CD14-positive monocyte (primary cell): Measurements from ENCODE around the gene WFS1. TPM values are rescaled to one million over a fixed set of nuclear protein-coding genes. Genes with fewer than 3 reads are reported as not detected.

Source experiments
- DNase-seq, 3 donors: peaks; one replicate each; pipeline ENCODE4 v3.0.0-alpha.2; 2011 to 2022
- H2AFZ ChIP-seq: 2 replicates; pipeline ENCODE4 v1.6.0; 2012; ENCODE audit warnings: mild to moderate bottlenecking, low read depth, low read length, inconsistent platforms; ENCODE audit not compliant: insufficient read depth, poor library complexity, severe bottlenecking
- H3K27ac ChIP-seq, 2 donors: 1 replicate in 1 of 2; 2 replicates in 1 of 2; pipeline ENCODE4 v1.5.1; 2012 to 2013; ENCODE audit warnings: low read length in 2 of 2, control low read depth in 1 of 2, inconsistent platforms in 1 of 2, low read depth in 1 of 2, mild to moderate bottlenecking in 1 of 2
- H3K27me3 ChIP-seq, 2 donors: one replicate each; pipeline versions ENCODE4 v1.6.0 to v1.6.1; 2011 to 2013; ENCODE audit warnings: low read length in 2 of 2; ENCODE audit not compliant: control insufficient read depth in 2 of 2, insufficient read depth in 2 of 2
- H3K36me3 ChIP-seq, 2 donors: replicated peaks in 1 of 2; 1 replicate in 1 of 2; 2 replicates in 1 of 2; pipeline versions ENCODE4 v1.5.1 to v1.6.1; 2012 to 2013; ENCODE audit warnings: low read length in 2 of 2, control low read depth in 1 of 2, inconsistent platforms in 1 of 2, mild to moderate bottlenecking in 1 of 2; ENCODE audit not compliant: insufficient read depth in 2 of 2, control insufficient read depth in 1 of 2
- H3K4me1 ChIP-seq, 2 donors: 1 replicate in 1 of 2; 2 replicates in 1 of 2; pipeline versions ENCODE4 v1.5.1 to v1.6.1; 2012 to 2013; ENCODE audit warnings: low read length in 2 of 2, control low read depth in 1 of 2, inconsistent platforms in 1 of 2, mild to moderate bottlenecking in 1 of 2, moderate library complexity in 1 of 2; ENCODE audit not compliant: insufficient read depth in 2 of 2, control insufficient read depth in 1 of 2
- H3K4me2 ChIP-seq: replicated peaks from 2 replicates; pipeline ENCODE3; 2012; ENCODE audit warnings: low read length, moderate library complexity, mild to moderate bottlenecking; ENCODE audit not compliant: poor library complexity, severe bottlenecking; ENCODE audit errors: extremely low read depth
- H3K4me3 ChIP-seq, 3 experiments: fragments of 200-600 bp in 1 of 3; sonication (generic) in 1 of 3; replicated peaks in 1 of 3; 1 replicate in 2 of 3; 2 replicates in 1 of 3; pipeline ENCODE4 v1.5.1; 2011 to 2013; ENCODE audit warnings: low read length in 3 of 3, mild to moderate bottlenecking in 3 of 3, control low read depth in 2 of 3, low read depth in 2 of 3, inconsistent platforms in 1 of 3, moderate library complexity in 1 of 3
- H3K79me2 ChIP-seq: 2 replicates; pipeline ENCODE4 v1.6.0; 2012; ENCODE audit warnings: mild to moderate bottlenecking, control low read depth, inconsistent platforms, low read length, moderate library complexity; ENCODE audit not compliant: insufficient read depth
- H3K9ac ChIP-seq: 2 replicates; pipeline ENCODE4 v1.6.0; 2017; ENCODE audit warnings: low read length, mild to moderate bottlenecking; ENCODE audit not compliant: insufficient read depth, poor library complexity, severe bottlenecking
- H3K9me3 ChIP-seq, 2 donors: replicated peaks in 1 of 2; 1 replicate in 1 of 2; 2 replicates in 1 of 2; pipeline versions ENCODE4 v1.5.1 to v1.6.1; 2012 to 2013; ENCODE audit warnings: low read length in 2 of 2, control low read depth in 1 of 2; ENCODE audit not compliant: control insufficient read depth in 1 of 2, insufficient read depth in 1 of 2
- H4K20me1 ChIP-seq: 2 replicates; pipeline ENCODE4 v1.6.0; 2012; ENCODE audit warnings: mild to moderate bottlenecking, low read length, control low read depth, moderate library complexity; ENCODE audit not compliant: insufficient read depth
- H3K27ac Mint-ChIP-seq, 7 donors: one replicate each; pipeline ENCODE4 v1.8.0; 2020; ENCODE audit warnings: mild to moderate bottlenecking in 7 of 7, mixed read lengths in 7 of 7, moderate library complexity in 6 of 7, inconsistent platforms in 2 of 7
- H3K27me3 Mint-ChIP-seq, 3 donors: one replicate each; pipeline ENCODE4 v1.8.0; 2021 to 2022; ENCODE audit warnings: low read depth in 3 of 3, mild to moderate bottlenecking in 3 of 3, mixed read lengths in 3 of 3, moderate library complexity in 3 of 3, inconsistent platforms in 1 of 3
- H3K36me3 Mint-ChIP-seq, 2 donors: one replicate each; pipeline ENCODE4 v1.8.0; 2020; ENCODE audit warnings: mixed read lengths in 2 of 2, inconsistent platforms in 1 of 2, mild to moderate bottlenecking in 1 of 2
- H3K4me1 Mint-ChIP-seq: one replicate; pipeline ENCODE4 v1.8.0; 2020; ENCODE audit warnings: mild to moderate bottlenecking, mixed read lengths
- H3K4me3 Mint-ChIP-seq, 2 donors: one replicate each; pipeline ENCODE4 v1.8.0; 2020; ENCODE audit warnings: mild to moderate bottlenecking in 2 of 2, mixed read lengths in 2 of 2, moderate library complexity in 1 of 2
- H3K9me3 Mint-ChIP-seq, 7 donors: one replicate each; pipeline ENCODE4 v1.8.0; 2020 to 2022; ENCODE audit warnings: mixed read lengths in 7 of 7, mild to moderate bottlenecking in 6 of 7, moderate library complexity in 6 of 7, inconsistent platforms in 2 of 7
- WGBS: methylation state at CpG from one replicate; pipeline ENCODE4 v1.1.5; 2013; ENCODE audit warnings: missing lambda C conversion rate; ENCODE audit not compliant: insufficient coverage; 5-methylcytosine and 5-hydroxymethylcytosine counted together
- intact Hi-C, 2 donors: fragments of 100-400 bp; cut with micrococcal nuclease; formaldehyde crosslinking; loops; one replicate each; pipeline versions ENCODE4 v1.15.0 to v1.15.1; 2023
- polyA plus RNA-seq, 3 donors: library from polyadenylated mRNA; depleted of rRNA in 1 of 3; unstranded in 2 of 3; stranded (reverse) in 1 of 3; fragments of 300-500 nt in 2 of 3; fragments of >200 nt in 1 of 3; fragmentation: Illumina TruSeq in 2 of 3; gene quantifications; 1 replicate in 2 of 3; 2 replicates in 1 of 3; pipeline ENCODE4 v1.2.3, GENCODE V29; 2012 to 2021
- TF ChIP-seq, protein P1 (sequence below): fragments of 200-600 bp; IDR thresholded peaks from one replicate; pipeline ENCODE4 v1.8.0; 2022; ENCODE audit warnings: antibody characterized with exemption, mild to moderate bottlenecking

The WFS1 gene
- polyA plus RNA-seq, 3 donors, result 0.39 to 1.8 (median 0.93) TPM

- Histone ChIP-seq H3K27me3 (no peaks in the 10 kb centered on the region), H3K9ac (no peak overlapping the region), H3K27ac (no peak overlapping the region), H2AFZ (no peak overlapping the region), H3K79me2 (no peaks in the 10 kb centered on the region), H3K36me3 (no peaks in the 10 kb centered on the region), H3K4me3 (no peak overlapping the region), H3K4me1 (no peaks in the 10 kb centered on the region), H3K9me3 (no peaks in the 10 kb centered on the region), H3K4me2 (no peak overlapping the region), H4K20me1 (no peaks in the 10 kb centered on the region)
- intact Hi-C loops, result no loop called here
- no peak for DNase-seq
- H3K36me3 Mint-ChIP-seq, result no peaks in the 10 kb centered on the region
- TF ChIP-seq, protein P1, sequence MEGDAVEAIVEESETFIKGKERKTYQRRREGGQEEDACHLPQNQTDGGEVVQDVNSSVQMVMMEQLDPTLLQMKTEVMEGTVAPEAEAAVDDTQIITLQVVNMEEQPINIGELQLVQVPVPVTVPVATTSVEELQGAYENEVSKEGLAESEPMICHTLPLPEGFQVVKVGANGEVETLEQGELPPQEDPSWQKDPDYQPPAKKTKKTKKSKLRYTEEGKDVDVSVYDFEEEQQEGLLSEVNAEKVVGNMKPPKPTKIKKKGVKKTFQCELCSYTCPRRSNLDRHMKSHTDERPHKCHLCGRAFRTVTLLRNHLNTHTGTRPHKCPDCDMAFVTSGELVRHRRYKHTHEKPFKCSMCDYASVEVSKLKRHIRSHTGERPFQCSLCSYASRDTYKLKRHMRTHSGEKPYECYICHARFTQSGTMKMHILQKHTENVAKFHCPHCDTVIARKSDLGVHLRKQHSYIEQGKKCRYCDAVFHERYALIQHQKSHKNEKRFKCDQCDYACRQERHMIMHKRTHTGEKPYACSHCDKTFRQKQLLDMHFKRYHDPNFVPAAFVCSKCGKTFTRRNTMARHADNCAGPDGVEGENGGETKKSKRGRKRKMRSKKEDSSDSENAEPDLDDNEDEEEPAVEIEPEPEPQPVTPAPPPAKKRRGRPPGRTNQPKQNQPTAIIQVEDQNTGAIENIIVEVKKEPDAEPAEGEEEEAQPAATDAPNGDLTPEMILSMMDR, result no peak
- H3K4me3 Mint-ChIP-seq, result no peak overlapping the region
- WGBS, result 70% methylated on average over 2 of the region's 7 CpGs
- peaks cover 0 to 1% (median 0%) of the 10 kb centered on the region in 7 donors for H3K9me3 Mint-ChIP-seq
- H3K27me3 Mint-ChIP-seq, result peaks cover 0 to 3% (median 2%) of the 10 kb centered on the region in 3 donors
- H3K27ac Mint-ChIP-seq, result no peak overlapping the region
- no peaks in the 10 kb centered on the region for H3K4me1 Mint-ChIP-seq
Observed at GRCh38 chr4:6235012-6235411, 34.6 kb upstream of the WFS1 start.

- no peak overlapping the region for H3K9ac ChIP-seq
- H3K36me3 ChIP-seq, result no peaks in the 10 kb centered on the region
- H3K4me1 ChIP-seq, result no peaks in the 10 kb centered on the region
- Mint-ChIP-seq H3K9me3 (no peaks in the 10 kb centered on the region), H3K27me3 (peaks cover 0 to 2% (median 1%) of the 10 kb centered on the region in 3 donors), H3K27ac (no peak overlapping the region), H3K4me3 (no peak overlapping the region), H3K4me1 (no peaks in the 10 kb centered on the region), H3K36me3 (no peaks in the 10 kb centered on the region)
- H4K20me1 ChIP-seq, result no peaks in the 10 kb centered on the region
- no peaks in the 10 kb centered on the region for H3K9me3 ChIP-seq
- H3K79me2 ChIP-seq, result no peaks in the 10 kb centered on the region
- H2AFZ ChIP-seq, result no peak overlapping the region
- no peak overlapping the region for H3K27ac ChIP-seq
- no peaks in the 10 kb centered on the region for H3K27me3 ChIP-seq
- no peak overlapping the region for H3K4me3 ChIP-seq
- intact Hi-C loops, result no loop called here
- WGBS, result 97% methylated on average over 10 of the region's 17 CpGs
- no peak for DNase-seq
- no peak overlapping the region for H3K4me2 ChIP-seq
- TF ChIP-seq, protein P1, result no peak
Observed at GRCh38 chr4:6235901-6236640, 33.6 kb upstream of the WFS1 start.
